ENCODE data around the gene RFT1. TPM values are rescaled to one million over a fixed set of nuclear protein-coding genes. Genes with fewer than 3 reads are reported as not detected.

RFT1 gene
- total RNA-seq, 1 experiment from 2014 or later: 35.7 TPM

DNA sequence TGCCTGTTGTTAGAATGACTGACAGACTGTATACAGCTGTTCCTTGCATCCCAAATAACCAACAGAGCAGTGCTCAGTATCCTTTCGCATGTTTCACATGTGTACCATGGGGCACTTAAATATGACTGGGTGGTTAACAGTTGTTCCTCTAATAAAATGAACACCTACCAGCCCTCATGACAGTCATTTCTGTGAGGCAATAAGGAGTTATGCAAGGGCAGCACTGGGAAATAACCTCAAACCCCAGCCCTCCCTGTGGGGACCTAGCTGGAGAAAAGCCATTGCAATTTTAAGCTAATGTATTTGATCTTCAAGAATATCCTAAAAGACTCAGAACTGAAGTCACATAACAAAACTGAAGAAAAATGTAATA lies 7.3 kb downstream of the RFT1 start:
- Histone ChIP-seq H3K9me3 (no peaks in the 10 kb centered on the region), H3K4me3 (ENCODE audit: low read depth, low read length) (no peak overlapping the region), H3K36me3 (ENCODE audit: control insufficient read depth, insufficient read depth, low read length) (no peaks in the 10 kb centered on the region; the same call in 1 of the 2 replicates), H3K27me3 (replicated peaks; ENCODE audit: control insufficient read depth, insufficient read depth, low read length) (no peaks in the 10 kb centered on the region), H3K4me1 (no peaks in the 10 kb centered on the region)
- POLR2A ChIA-PET: no interaction called here
- H3K4me1 Mint-ChIP-seq (ENCODE audit: low read depth, unreplicated experiment): no peaks in the 10 kb centered on the region
- H3K9me3 Mint-ChIP-seq (ENCODE audit: unreplicated experiment): no peaks in the 10 kb centered on the region
- no peak for DNase-seq
- H3K36me3 Mint-ChIP-seq (ENCODE audit: insufficient read depth, unreplicated experiment): peaks cover 33% of the 10 kb centered on the region
- BruUV-seq (replicated peaks): no TSS peak
- H3K27ac Mint-ChIP-seq (ENCODE audit: unreplicated experiment): no peak overlapping the region
- TF ChIP-seq, protein P1, sequence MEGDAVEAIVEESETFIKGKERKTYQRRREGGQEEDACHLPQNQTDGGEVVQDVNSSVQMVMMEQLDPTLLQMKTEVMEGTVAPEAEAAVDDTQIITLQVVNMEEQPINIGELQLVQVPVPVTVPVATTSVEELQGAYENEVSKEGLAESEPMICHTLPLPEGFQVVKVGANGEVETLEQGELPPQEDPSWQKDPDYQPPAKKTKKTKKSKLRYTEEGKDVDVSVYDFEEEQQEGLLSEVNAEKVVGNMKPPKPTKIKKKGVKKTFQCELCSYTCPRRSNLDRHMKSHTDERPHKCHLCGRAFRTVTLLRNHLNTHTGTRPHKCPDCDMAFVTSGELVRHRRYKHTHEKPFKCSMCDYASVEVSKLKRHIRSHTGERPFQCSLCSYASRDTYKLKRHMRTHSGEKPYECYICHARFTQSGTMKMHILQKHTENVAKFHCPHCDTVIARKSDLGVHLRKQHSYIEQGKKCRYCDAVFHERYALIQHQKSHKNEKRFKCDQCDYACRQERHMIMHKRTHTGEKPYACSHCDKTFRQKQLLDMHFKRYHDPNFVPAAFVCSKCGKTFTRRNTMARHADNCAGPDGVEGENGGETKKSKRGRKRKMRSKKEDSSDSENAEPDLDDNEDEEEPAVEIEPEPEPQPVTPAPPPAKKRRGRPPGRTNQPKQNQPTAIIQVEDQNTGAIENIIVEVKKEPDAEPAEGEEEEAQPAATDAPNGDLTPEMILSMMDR (IDR thresholded peaks at IDR 0.05; ENCODE audit: insufficient read depth in 1 of 2, low read depth in 1 of 2, low read length in 1 of 2, severe bottlenecking in 1 of 2, unreplicated experiment in 1 of 2): no peak
- CTCF ChIA-PET: no interaction called here
- intact Hi-C loops (cut with micrococcal nuclease; ENCODE audit: unreplicated experiment): no loop called here
- H3K4me3 Mint-ChIP-seq (ENCODE audit: unreplicated experiment): no peak overlapping the region
- no peaks in the 10 kb centered on the region for H3K27me3 Mint-ChIP-seq (ENCODE audit: insufficient read depth, unreplicated experiment)

DNA sequence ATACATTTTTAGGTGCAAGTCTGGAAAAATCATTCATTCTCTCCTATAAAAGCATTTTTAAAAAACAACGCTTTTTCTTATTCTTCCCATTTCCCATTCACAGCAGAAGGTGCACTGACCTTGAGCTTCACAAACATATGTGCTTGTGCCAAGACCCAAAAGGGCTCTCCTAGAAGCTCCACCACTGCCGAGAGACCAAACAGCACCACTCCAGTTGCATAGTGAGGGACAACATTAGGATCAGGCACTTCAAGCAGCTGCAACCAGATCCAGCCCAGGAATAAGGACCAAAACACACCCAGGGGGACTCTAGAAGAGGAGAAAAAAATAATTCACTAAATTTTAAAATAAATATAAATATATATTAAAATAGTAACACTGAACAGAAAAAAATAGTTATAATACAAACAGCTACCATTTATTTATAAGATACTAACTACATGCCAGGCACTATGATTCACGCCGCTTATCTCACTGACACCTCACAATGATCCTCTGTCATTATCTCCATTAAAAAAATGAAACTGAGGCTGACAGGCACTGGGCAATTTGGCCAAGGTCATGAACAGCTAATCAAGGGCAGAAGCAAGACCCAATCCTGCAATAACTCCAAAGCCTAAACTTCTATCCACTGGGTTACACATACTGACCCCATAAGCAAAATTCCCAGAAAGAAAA lies 7.8 kb downstream of the RFT1 start:
- Mint-ChIP-seq H3K4me1 (ENCODE audit: low read depth, unreplicated experiment) (no peaks in the 10 kb centered on the region), H3K4me3 (ENCODE audit: unreplicated experiment) (no peak overlapping the region), H3K27ac (ENCODE audit: unreplicated experiment) (no peak overlapping the region), H3K36me3 (ENCODE audit: insufficient read depth, unreplicated experiment) (peaks cover 35% of the 10 kb centered on the region), H3K27me3 (ENCODE audit: insufficient read depth, unreplicated experiment) (no peaks in the 10 kb centered on the region), H3K9me3 (ENCODE audit: unreplicated experiment) (no peaks in the 10 kb centered on the region)
- ChIA-PET CTCF (no interaction called here), POLR2A (no interaction called here)
- H3K4me3 ChIP-seq (ENCODE audit: low read depth, low read length): no peak overlapping the region
- TF ChIP-seq, protein P1 (IDR thresholded peaks at IDR 0.05; ENCODE audit: insufficient read depth in 1 of 2, low read depth in 1 of 2, low read length in 1 of 2, severe bottlenecking in 1 of 2, unreplicated experiment in 1 of 2): no peak
- no peaks in the 10 kb centered on the region for H3K9me3 ChIP-seq
- intact Hi-C loops (cut with micrococcal nuclease; ENCODE audit: unreplicated experiment): no loop called here
- no TSS peak for BruUV-seq (replicated peaks)
- no peak for DNase-seq
- no peaks in the 10 kb centered on the region for H3K4me1 ChIP-seq
- H3K36me3 ChIP-seq (ENCODE audit: control insufficient read depth, insufficient read depth, low read length): no peaks in the 10 kb centered on the region; the same call in 1 of the 2 replicates
- no peaks in the 10 kb centered on the region for H3K27me3 ChIP-seq (replicated peaks; ENCODE audit: control insufficient read depth, insufficient read depth, low read length)

DNA sequence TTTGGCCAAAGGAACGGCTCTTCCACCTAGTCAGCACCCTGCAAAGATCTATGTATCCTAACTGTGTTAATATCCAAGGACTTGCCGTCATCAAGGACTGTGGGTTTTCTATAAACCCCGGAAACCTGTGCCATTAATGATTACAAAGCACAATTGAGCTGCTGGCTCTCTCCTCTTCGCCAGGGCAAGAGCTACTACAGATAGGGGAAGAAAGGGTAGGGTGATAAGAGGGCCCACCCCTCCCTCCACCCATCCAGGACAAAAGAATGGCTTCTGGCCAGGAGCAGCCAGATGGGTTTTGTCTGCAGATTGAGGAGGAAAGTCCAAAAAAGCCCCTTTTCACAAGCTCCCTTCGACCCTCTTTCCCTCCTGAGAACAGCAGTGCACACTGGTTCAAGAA lies 9.9 kb downstream of the RFT1 start:
- DNase-seq: no peak
- Mint-ChIP-seq H3K27ac (ENCODE audit: unreplicated experiment) (no peak overlapping the region), H3K27me3 (ENCODE audit: insufficient read depth, unreplicated experiment) (no peaks in the 10 kb centered on the region), H3K4me1 (ENCODE audit: low read depth, unreplicated experiment) (no peaks in the 10 kb centered on the region), H3K9me3 (ENCODE audit: unreplicated experiment) (no peaks in the 10 kb centered on the region), H3K4me3 (ENCODE audit: unreplicated experiment) (no peak overlapping the region), H3K36me3 (ENCODE audit: insufficient read depth, unreplicated experiment) (peaks cover 35% of the 10 kb centered on the region)
- Histone ChIP-seq H3K4me3 (ENCODE audit: low read depth, low read length) (no peak overlapping the region), H3K36me3 (ENCODE audit: control insufficient read depth, insufficient read depth, low read length) (no peaks in the 10 kb centered on the region; the same call in 1 of the 2 replicates), H3K9me3 (no peaks in the 10 kb centered on the region), H3K27me3 (replicated peaks; ENCODE audit: control insufficient read depth, insufficient read depth, low read length) (no peaks in the 10 kb centered on the region), H3K4me1 (no peaks in the 10 kb centered on the region)
- TF ChIP-seq, protein P1 (IDR thresholded peaks at IDR 0.05; ENCODE audit: insufficient read depth in 1 of 2, low read depth in 1 of 2, low read length in 1 of 2, severe bottlenecking in 1 of 2, unreplicated experiment in 1 of 2): no peak
- no TSS peak for BruUV-seq (replicated peaks)
- ChIA-PET POLR2A (no interaction called here), CTCF (no interaction called here)
- intact Hi-C loops (cut with micrococcal nuclease; ENCODE audit: unreplicated experiment): no loop called here

Data from Caco-2 (cell line).